ENCODE results near the gene CYBRD1. TPM values are rescaled to one million over a fixed set of nuclear protein-coding genes. Genes with fewer than 3 reads are reported as not detected.

CYBRD1 gene
- total and polyA plus RNA-seq, 2 donors (not counting 1 experiment from before 2014, with no cell fraction given), result 227 to 250 TPM

GRCh38 chr2:171487201-171487600 is 35.1 kb upstream of the CYBRD1 start:
- Histone ChIP-seq H3K9ac (ENCODE audit: insufficient read depth, low read length) (no peak overlapping the region), H3K36me3 (ENCODE audit: control insufficient read depth, insufficient read depth, low read length) (no peaks in the 10 kb centered on the region), H3K27ac (ENCODE audit: insufficient read depth, low read length) (no peak overlapping the region), H3K9me3 (ENCODE audit: control insufficient read depth, insufficient read depth, low read depth, low read length) (no peaks in the 10 kb centered on the region), H4K20me1 (ENCODE audit: control insufficient read depth, extremely low read depth, insufficient read depth, low read length) (no peaks in the 10 kb centered on the region), H3K4me1 (ENCODE audit: control insufficient read depth, extremely low read depth, insufficient read depth, low read length) (no peaks in the 10 kb centered on the region), H3K4me3 (replicated peaks in 1 of 4; ENCODE audit: control extremely low read depth in 1 of 4, insufficient read depth in 1 of 4, low read depth in 3 of 4, low read length in 4 of 4) (no peak overlapping the region), H2AFZ (ENCODE audit: low read length) (no peak overlapping the region), H3K4me2 (ENCODE audit: extremely low read depth, insufficient read depth, low read length) (no peak overlapping the region), H3K27me3 (ENCODE audit: control insufficient read depth, insufficient read depth, low read length) (no peaks in the 10 kb centered on the region), H3K79me2 (ENCODE audit: control insufficient read depth, insufficient read depth, low read length) (no peaks in the 10 kb centered on the region)
- TF ChIP-seq EZH2 (IDR thresholded peaks at IDR 0.05; ENCODE audit: low read length, missing control alignments), result no peak
- TF ChIP-seq, protein P1, sequence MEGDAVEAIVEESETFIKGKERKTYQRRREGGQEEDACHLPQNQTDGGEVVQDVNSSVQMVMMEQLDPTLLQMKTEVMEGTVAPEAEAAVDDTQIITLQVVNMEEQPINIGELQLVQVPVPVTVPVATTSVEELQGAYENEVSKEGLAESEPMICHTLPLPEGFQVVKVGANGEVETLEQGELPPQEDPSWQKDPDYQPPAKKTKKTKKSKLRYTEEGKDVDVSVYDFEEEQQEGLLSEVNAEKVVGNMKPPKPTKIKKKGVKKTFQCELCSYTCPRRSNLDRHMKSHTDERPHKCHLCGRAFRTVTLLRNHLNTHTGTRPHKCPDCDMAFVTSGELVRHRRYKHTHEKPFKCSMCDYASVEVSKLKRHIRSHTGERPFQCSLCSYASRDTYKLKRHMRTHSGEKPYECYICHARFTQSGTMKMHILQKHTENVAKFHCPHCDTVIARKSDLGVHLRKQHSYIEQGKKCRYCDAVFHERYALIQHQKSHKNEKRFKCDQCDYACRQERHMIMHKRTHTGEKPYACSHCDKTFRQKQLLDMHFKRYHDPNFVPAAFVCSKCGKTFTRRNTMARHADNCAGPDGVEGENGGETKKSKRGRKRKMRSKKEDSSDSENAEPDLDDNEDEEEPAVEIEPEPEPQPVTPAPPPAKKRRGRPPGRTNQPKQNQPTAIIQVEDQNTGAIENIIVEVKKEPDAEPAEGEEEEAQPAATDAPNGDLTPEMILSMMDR (conservative IDR thresholded peaks at IDR 0.05 in 1 of 2, IDR thresholded peaks at IDR 0.05 in 1 of 2; ENCODE audit: low read depth in 1 of 2, low read length in 2 of 2), result no peak
- no peak for DNase-seq (ENCODE audit: low read depth in 2 of 2)

- H3K4me2 ChIP-seq (ENCODE audit: extremely low read depth, insufficient read depth, low read length), result no peak overlapping the region
- TF ChIP-seq, protein P1 (conservative IDR thresholded peaks at IDR 0.05 in 1 of 2, IDR thresholded peaks at IDR 0.05 in 1 of 2; ENCODE audit: low read depth in 1 of 2, low read length in 2 of 2), result no peak
- H3K4me3 ChIP-seq (replicated peaks in 1 of 4; ENCODE audit: control extremely low read depth in 1 of 4, insufficient read depth in 1 of 4, low read depth in 3 of 4, low read length in 4 of 4), result no peak overlapping the region
- H3K4me1 ChIP-seq (ENCODE audit: control insufficient read depth, extremely low read depth, insufficient read depth, low read length), result no peaks in the 10 kb centered on the region
- no peak overlapping the region for H3K27ac ChIP-seq (ENCODE audit: insufficient read depth, low read length)
- H3K9me3 ChIP-seq (ENCODE audit: control insufficient read depth, insufficient read depth, low read depth, low read length), result no peaks in the 10 kb centered on the region
- H3K9ac ChIP-seq (ENCODE audit: insufficient read depth, low read length), result no peak overlapping the region
- no peaks in the 10 kb centered on the region for H4K20me1 ChIP-seq (ENCODE audit: control insufficient read depth, extremely low read depth, insufficient read depth, low read length)
- no peaks in the 10 kb centered on the region for H3K27me3 ChIP-seq (ENCODE audit: control insufficient read depth, insufficient read depth, low read length)
- no peak for DNase-seq (ENCODE audit: low read depth in 2 of 2)
- no peaks in the 10 kb centered on the region for H3K36me3 ChIP-seq (ENCODE audit: control insufficient read depth, insufficient read depth, low read length)
- H3K79me2 ChIP-seq (ENCODE audit: control insufficient read depth, insufficient read depth, low read length), result no peaks in the 10 kb centered on the region
- no peak overlapping the region for H2AFZ ChIP-seq (ENCODE audit: low read length)
Measured at GRCh38 chr2:171487803-171488259, 34.4 kb upstream of the CYBRD1 start.

GRCh38 chr2:171490577-171490976 is 31.7 kb upstream of the CYBRD1 start:
- Histone ChIP-seq H3K4me3 (replicated peaks in 1 of 4; ENCODE audit: control extremely low read depth in 1 of 4, insufficient read depth in 1 of 4, low read depth in 3 of 4, low read length in 4 of 4) (no peak overlapping the region), H4K20me1 (ENCODE audit: control insufficient read depth, extremely low read depth, insufficient read depth, low read length) (no peaks in the 10 kb centered on the region), H3K9me3 (ENCODE audit: control insufficient read depth, insufficient read depth, low read depth, low read length) (no peaks in the 10 kb centered on the region), H2AFZ (ENCODE audit: low read length) (no peak overlapping the region), H3K9ac (ENCODE audit: insufficient read depth, low read length) (no peak overlapping the region), H3K4me2 (ENCODE audit: extremely low read depth, insufficient read depth, low read length) (no peak overlapping the region), H3K36me3 (ENCODE audit: control insufficient read depth, insufficient read depth, low read length) (no peaks in the 10 kb centered on the region), H3K27me3 (ENCODE audit: control insufficient read depth, insufficient read depth, low read length) (no peaks in the 10 kb centered on the region), H3K27ac (ENCODE audit: insufficient read depth, low read length) (no peak overlapping the region), H3K79me2 (ENCODE audit: control insufficient read depth, insufficient read depth, low read length) (no peaks in the 10 kb centered on the region), H3K4me1 (ENCODE audit: control insufficient read depth, extremely low read depth, insufficient read depth, low read length) (no peaks in the 10 kb centered on the region)
- TF ChIP-seq EZH2 (IDR thresholded peaks at IDR 0.05; ENCODE audit: low read length, missing control alignments), result no peak
- TF ChIP-seq, protein P1 (conservative IDR thresholded peaks at IDR 0.05 in 1 of 2, IDR thresholded peaks at IDR 0.05 in 1 of 2; ENCODE audit: low read depth in 1 of 2, low read length in 2 of 2), result no peak
- no peak for DNase-seq (ENCODE audit: low read depth in 2 of 2)
